Measurements from ENCODE around the gene SLC35F3. TPM values are rescaled to one million over a fixed set of nuclear protein-coding genes. Genes with fewer than 3 reads are reported as not detected.
"Not testable (repeated sequence)": the region's sequence is repeated elsewhere in the genome, so short reads cannot be mapped to it uniquely, and the experiment has no call there.

SLC35F3 gene
- total RNA-seq, 2 donors from 2014 or later = not detected

GRCh38 chr1:234121659-234122058 is 217.2 kb downstream of the SLC35F3 start:
- DNase-seq (ENCODE audit: low spot score); intact Hi-C loops (cut with DNase I): not testable (repeated sequence)

GRCh38 chr1:234122571-234122970 is 218.1 kb downstream of the SLC35F3 start:
- DNase-seq (ENCODE audit: low spot score); intact Hi-C loops (cut with DNase I): not testable (repeated sequence)

GRCh38 chr1:234123867-234124266 is 219.4 kb downstream of the SLC35F3 start:
- DNase-seq (ENCODE audit: low spot score) = no peak
- intact Hi-C loops (cut with DNase I) = no loop called here

- intact Hi-C loops (cut with DNase I) = loop anchor here in 1 of 2 donors (1.0 kb wide), 1 partner anchor 23 kb away; no protein-coding TSS in a partner anchor
- no peak for DNase-seq (ENCODE audit: low spot score)
These were observed 220.8 kb downstream of the SLC35F3 start for GRCh38 chr1:234125283-234125682.

GRCh38 chr1:234125714-234126113 is 221.2 kb downstream of the SLC35F3 start:
- DNase-seq (ENCODE audit: low spot score) = no peak
- intact Hi-C loops (cut with DNase I) = loop anchor here in 1 of 2 donors (1.0 kb wide), 1 partner anchor 23 kb away; no protein-coding TSS in a partner anchor

- intact Hi-C loops (cut with DNase I) = no loop called here
These were observed 222.7 kb downstream of the SLC35F3 start for GRCh38 chr1:234127026-234127671.

GRCh38 chr1:234132795-234133194 is 228.3 kb downstream of the SLC35F3 start:
- DNase-seq (ENCODE audit: low spot score) = no peak
- intact Hi-C loops (cut with DNase I) = no loop called here

More at GRCh38 chr1:234127026-234127671, 222.7 kb downstream of the SLC35F3 start:
- DNase-seq (ENCODE audit: low spot score) = no peak

GRCh38 chr1:234134878-234135277 is 230.4 kb downstream of the SLC35F3 start:
- DNase-seq (ENCODE audit: low spot score) = no peak
- intact Hi-C loops (cut with DNase I) = no loop called here

- intact Hi-C loops (cut with DNase I) = no loop called here
- DNase-seq (ENCODE audit: low spot score) = no peak
These were observed 231.0 kb downstream of the SLC35F3 start for GRCh38 chr1:234135501-234135900.

GRCh38 chr1:234136073-234136472 is 231.6 kb downstream of the SLC35F3 start:
- no peak for DNase-seq (ENCODE audit: low spot score)
- intact Hi-C loops (cut with DNase I) = no loop called here

GRCh38 chr1:234139966-234140365 is 235.5 kb downstream of the SLC35F3 start:
- no peak for DNase-seq (ENCODE audit: low spot score)
- intact Hi-C loops (cut with DNase I) = no loop called here

GRCh38 chr1:234140388-234140787 is 235.9 kb downstream of the SLC35F3 start:
- intact Hi-C loops (cut with DNase I) = no loop called here
- no peak for DNase-seq (ENCODE audit: low spot score)

GRCh38 chr1:234141006-234141405 is 236.5 kb downstream of the SLC35F3 start:
- intact Hi-C loops (cut with DNase I) = no loop called here
- DNase-seq (ENCODE audit: low spot score) = no peak

- DNase-seq (ENCODE audit: low spot score) = no peak
- intact Hi-C loops (cut with DNase I) = no loop called here
These were observed 239.2 kb downstream of the SLC35F3 start for GRCh38 chr1:234143681-234144080.

- no peak for DNase-seq (ENCODE audit: low spot score)
- intact Hi-C loops (cut with DNase I) = no loop called here
These were observed 240.4 kb downstream of the SLC35F3 start for GRCh38 chr1:234144901-234145300.

GRCh38 chr1:234148350-234148749 is 243.9 kb downstream of the SLC35F3 start:
- DNase-seq (ENCODE audit: low spot score) = no peak
- intact Hi-C loops (cut with DNase I) = loop anchor here in 1 of 2 donors (1.0 kb wide), 1 partner anchor 23 kb away; no protein-coding TSS in a partner anchor

GRCh38 chr1:234148816-234149215 is 244.3 kb downstream of the SLC35F3 start:
- intact Hi-C loops (cut with DNase I) = loop anchor here in 1 of 2 donors (1.0 kb wide), 1 partner anchor 24 kb away; no protein-coding TSS in a partner anchor
- DNase-seq (ENCODE audit: low spot score) = no peak

- no peak for DNase-seq (ENCODE audit: low spot score)
- intact Hi-C loops (cut with DNase I) = no loop called here
These were observed 244.7 kb downstream of the SLC35F3 start for GRCh38 chr1:234149217-234149616.

- DNase-seq (ENCODE audit: low spot score) = no peak
- intact Hi-C loops (cut with DNase I) = no loop called here
These were observed 246.4 kb downstream of the SLC35F3 start for GRCh38 chr1:234150892-234151291.

- intact Hi-C loops (cut with DNase I) = not testable (repeated sequence)
These were observed 247.9 kb downstream of the SLC35F3 start for GRCh38 chr1:234152344-234152743.

More at GRCh38 chr1:234152344-234152743, 247.9 kb downstream of the SLC35F3 start:
- not testable (repeated sequence) for DNase-seq (ENCODE audit: low spot score)
